ENCODE measurements around the gene CALHM3.

DNA sequence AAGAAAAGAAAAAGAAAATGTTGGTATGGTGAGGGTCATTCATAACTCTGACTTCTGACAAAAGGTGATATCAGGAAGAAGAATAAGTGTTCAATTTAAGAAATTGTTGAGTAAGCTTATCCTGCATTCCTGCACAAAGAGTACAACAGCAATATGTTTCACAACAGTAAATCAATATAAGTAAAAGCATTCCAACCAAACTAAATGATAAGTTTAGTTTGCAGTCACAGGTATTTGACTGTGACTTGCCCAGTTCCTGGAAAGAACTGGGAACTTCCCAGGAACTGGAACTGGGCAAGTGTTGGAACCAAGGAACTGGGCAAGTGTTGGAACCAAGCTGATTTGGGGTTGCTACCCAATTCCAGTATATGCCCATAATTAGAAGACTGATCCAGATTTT is 49.5 kb upstream of the CALHM3 start:
- TF ChIP-seq CTCF (IDR thresholded peaks at IDR 0.05; ENCODE audit: insufficient read depth, low read depth, low read length) (no peak), EZH2 (IDR thresholded peaks at IDR 0.05; ENCODE audit: insufficient read depth, low read length) (no peak)
